Measurements from ENCODE around the gene AANAT. TPM values are rescaled to one million over a fixed set of nuclear protein-coding genes. Genes with fewer than 3 reads are reported as not detected.

Gene AANAT
- total RNA-seq, 4 donors from 2014 or later = not detected

DNA sequence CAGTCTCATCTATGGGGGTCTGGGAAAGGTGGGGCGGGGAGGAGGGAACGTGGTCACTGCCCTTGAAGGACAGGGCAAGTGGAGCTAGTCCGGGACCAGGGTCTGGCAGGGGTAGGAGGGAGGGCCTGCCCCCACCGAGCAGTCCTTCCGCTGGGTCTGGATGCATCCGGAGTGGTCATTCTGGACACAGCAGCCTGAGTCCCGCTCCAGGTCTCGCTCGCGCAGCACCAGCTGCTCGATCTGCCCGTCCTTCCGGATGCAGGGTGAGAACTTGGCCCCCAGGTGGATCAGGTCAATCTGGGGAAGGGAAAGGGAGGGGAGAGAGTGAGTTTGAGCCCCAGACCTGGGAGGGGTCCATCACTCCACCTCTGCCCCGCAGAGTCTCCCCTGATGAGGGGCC, 6.8 kb downstream of the AANAT start:
- H3K9me3 ChIP-seq = no peaks in the 10 kb centered on the region
- intact Hi-C loops (cut with DNase I; ENCODE audit: low total_unique reads) (no loop called here), in situ Hi-C loops (cut with MboI; ENCODE audit: low pct_ligation_motif_present in 1 of 4, low pct_unique_long_range_greater_than_20kb in 1 of 4, low sequenced_read_pairs in 3 of 4) (no loop called here)
- no peaks in the 10 kb centered on the region for H3K36me3 ChIP-seq
- H3K27ac ChIP-seq = no peak overlapping the region
- no peaks in the 10 kb centered on the region for H3K4me1 ChIP-seq
- TF ChIP-seq POLR2A (IDR thresholded peaks at IDR 0.05) (no peak), CTCF (IDR thresholded peaks at IDR 0.05) (no peak), POLR2AphosphoS5 (IDR thresholded peaks at IDR 0.05) (no peak), EP300 (IDR thresholded peaks at IDR 0.05; ENCODE audit: low read depth) (no peak)
- no peak overlapping the region for H3K4me3 ChIP-seq
- 96% methylated on average over 14 of the region's 14 CpGs; no CpG with 5 or more reads in 1 of the 2 donors for WGBS, 2 donors (ENCODE audit: low coverage in 1 of 2)
- no peaks in the 10 kb centered on the region for H3K27me3 ChIP-seq
- DNase-seq = no peak

- H3K9me3 ChIP-seq = no peaks in the 10 kb centered on the region
- DNase-seq = no peak
- in situ Hi-C loops (cut with MboI; ENCODE audit: low pct_ligation_motif_present in 1 of 4, low pct_unique_long_range_greater_than_20kb in 1 of 4, low sequenced_read_pairs in 3 of 4) (no loop called here), intact Hi-C loops (cut with DNase I; ENCODE audit: low total_unique reads) (no loop called here)
- H3K27ac ChIP-seq = no peak overlapping the region
- no peaks in the 10 kb centered on the region for H3K4me1 ChIP-seq
- H3K27me3 ChIP-seq = no peaks in the 10 kb centered on the region
- no peaks in the 10 kb centered on the region for H3K36me3 ChIP-seq
- TF ChIP-seq POLR2AphosphoS5 (IDR thresholded peaks at IDR 0.05) (no peak), EP300 (IDR thresholded peaks at IDR 0.05; ENCODE audit: low read depth) (no peak), CTCF (IDR thresholded peaks at IDR 0.05) (no peak), POLR2A (IDR thresholded peaks at IDR 0.05) (no peak)
- 95 to 100% methylated on average over 1 to 15 of the region's 15 CpGs for WGBS, 2 donors (ENCODE audit: low coverage in 1 of 2)
- no peak overlapping the region for H3K4me3 ChIP-seq
These were observed 7.5 kb downstream of the AANAT start for GRCh38 chr17:76474894-76475293.

DNA sequence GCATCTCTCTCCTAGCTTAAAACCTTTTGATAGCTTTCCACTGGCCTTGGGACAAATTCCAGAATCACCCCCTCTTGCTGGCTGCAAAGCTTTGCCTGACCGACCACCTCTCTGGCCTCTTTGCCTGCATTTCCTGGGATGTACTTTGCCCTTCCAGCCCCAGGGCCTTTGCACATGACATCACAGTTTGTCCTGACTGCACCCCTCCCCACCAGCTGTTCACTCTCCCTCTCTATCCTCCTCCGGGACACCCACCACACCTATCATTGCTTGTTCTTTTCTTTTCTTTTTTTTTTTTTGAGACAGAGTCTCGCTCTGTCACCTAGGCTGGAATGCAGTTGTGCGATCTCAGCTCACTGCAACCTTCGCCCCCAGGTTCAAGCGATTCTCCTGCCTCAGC, 7.9 kb downstream of the AANAT start:
- DNase-seq = no peak
- Histone ChIP-seq H3K27ac (no peak overlapping the region), H3K4me3 (no peak overlapping the region), H3K9me3 (no peaks in the 10 kb centered on the region), H3K4me1 (no peaks in the 10 kb centered on the region), H3K27me3 (no peaks in the 10 kb centered on the region), H3K36me3 (no peaks in the 10 kb centered on the region)
- WGBS, 2 donors (ENCODE audit: low coverage in 1 of 2) = 96% methylated on average over 6 of the region's 6 CpGs
- intact Hi-C loops (cut with DNase I; ENCODE audit: low total_unique reads) = no loop called here
- in situ Hi-C loops (cut with MboI; ENCODE audit: low pct_ligation_motif_present in 1 of 4, low pct_unique_long_range_greater_than_20kb in 1 of 4, low sequenced_read_pairs in 3 of 4) = no loop called here
- TF ChIP-seq EP300 (IDR thresholded peaks at IDR 0.05; ENCODE audit: low read depth) = no peak
- TF ChIP-seq CTCF (IDR thresholded peaks at IDR 0.05) = no peak
- TF ChIP-seq POLR2A (IDR thresholded peaks at IDR 0.05) = no peak
- no peak for TF ChIP-seq POLR2AphosphoS5 (IDR thresholded peaks at IDR 0.05)

GRCh38 chr17:76476736-76477135, 9.3 kb downstream of the AANAT start:
- WGBS, 2 donors (ENCODE audit: low coverage in 1 of 2) = 93% methylated on average over 20 of the region's 20 CpGs; no CpG with 5 or more reads in 1 of the 2 donors
- no peak for DNase-seq

More at GRCh38 chr17:76476736-76477135, 9.3 kb downstream of the AANAT start:
- Histone ChIP-seq H3K27me3 (no peaks in the 10 kb centered on the region), H3K4me3 (no peak overlapping the region), H3K36me3 (no peaks in the 10 kb centered on the region), H3K27ac (no peak overlapping the region), H3K9me3 (no peaks in the 10 kb centered on the region), H3K4me1 (no peaks in the 10 kb centered on the region)
- intact Hi-C loops (cut with DNase I; ENCODE audit: low total_unique reads) = no loop called here
- in situ Hi-C loops (cut with MboI; ENCODE audit: low pct_ligation_motif_present in 1 of 4, low pct_unique_long_range_greater_than_20kb in 1 of 4, low sequenced_read_pairs in 3 of 4) = no loop called here
- TF ChIP-seq POLR2A (IDR thresholded peaks at IDR 0.05) = no peak
- TF ChIP-seq EP300 (IDR thresholded peaks at IDR 0.05; ENCODE audit: low read depth) = no peak
- no peak for TF ChIP-seq CTCF (IDR thresholded peaks at IDR 0.05)
- no peak for TF ChIP-seq POLR2AphosphoS5 (IDR thresholded peaks at IDR 0.05)

Measured in transverse colon (tissue), 4 donors.